WTC11 (cell line): ENCODE data around the gene PTPRG.

Experiments
- ELF4 ChIP-seq: sonication (generic); formaldehyde crosslinking; IDR thresholded peaks from 2 replicates; pipeline ENCODE4 v1.8.1; 2022; ENCODE audit warnings: low read depth, mild to moderate bottlenecking, moderate library complexity, missing genetic modification reagents
- KAT7 ChIP-seq: sonication (generic); formaldehyde crosslinking; IDR thresholded peaks from 2 replicates; pipeline ENCODE4 v1.8.1; 2023; ENCODE audit warnings: missing genetic modification reagents, mild to moderate bottlenecking, borderline replicate concordance
- MYBL2 ChIP-seq: sonication (generic); formaldehyde crosslinking; IDR thresholded peaks from 2 replicates; pipeline ENCODE4 v1.8.1; 2023; ENCODE audit warnings: mild to moderate bottlenecking, moderate library complexity, missing genetic modification reagents
- NFYB ChIP-seq: sonication (generic); formaldehyde crosslinking; conservative IDR thresholded peaks from 2 replicates; pipeline ENCODE4 v1.8.0; 2022; ENCODE audit warnings: low read depth, missing genetic modification reagents
- OVOL2 ChIP-seq: fragments of 250-450 bp; sonication (Bioruptor Pico); IDR thresholded peaks from 2 replicates; pipeline ENCODE4 v1.9.0; 2021; ENCODE audit warnings: mild to moderate bottlenecking, borderline replicate concordance
- TEAD1 ChIP-seq: sonication (generic); formaldehyde crosslinking; IDR thresholded peaks from 2 replicates; pipeline ENCODE4 v1.8.0; 2022; ENCODE audit warnings: mild to moderate bottlenecking, missing genetic modification reagents
- TF ChIP-seq, protein P1 (sequence below): sonication (generic); formaldehyde crosslinking; IDR thresholded peaks from 2 replicates; pipeline ENCODE4 v1.8.1; 2022; ENCODE audit warnings: low read depth, missing genetic modification reagents, borderline replicate concordance
- TF ChIP-seq, protein P2 (sequence below): sonication (generic); formaldehyde crosslinking; IDR thresholded peaks from 2 replicates; pipeline ENCODE4 v1.8.1; 2023; ENCODE audit warnings: mild to moderate bottlenecking, missing genetic modification reagents, moderate library complexity
- TF ChIP-seq, protein P3 (sequence below): fragments of 200-600 bp; IDR thresholded peaks from 2 replicates; pipeline ENCODE4 v1.8.0; 2022; ENCODE audit warnings: antibody characterized with exemption
- TF ChIP-seq, protein P4 (sequence below): sonication (generic); formaldehyde crosslinking; IDR thresholded peaks from 2 replicates; pipeline ENCODE4 v1.8.0; 2022; ENCODE audit warnings: mild to moderate bottlenecking, missing genetic modification reagents

DNA sequence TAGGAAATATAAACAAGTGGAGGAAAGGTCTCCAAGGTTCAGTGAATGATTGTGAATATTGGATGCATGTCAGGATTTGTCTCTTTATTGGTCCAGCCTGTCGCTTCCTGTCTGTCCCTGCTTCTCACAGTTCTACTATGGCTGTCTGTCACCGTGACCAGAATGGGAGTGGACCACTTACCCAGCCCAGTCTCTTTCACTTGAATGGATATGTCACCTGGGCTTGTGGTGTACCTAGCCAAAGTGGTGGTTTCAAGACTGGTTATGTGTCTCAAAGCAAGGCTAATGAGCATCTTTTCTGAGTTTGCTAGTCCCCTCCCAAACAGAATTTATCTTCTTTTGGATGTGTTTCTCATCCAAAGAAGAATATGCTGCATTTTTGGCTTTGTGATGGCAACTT lies 231.7 kb downstream of the PTPRG start:
- TF ChIP-seq, protein P1, sequence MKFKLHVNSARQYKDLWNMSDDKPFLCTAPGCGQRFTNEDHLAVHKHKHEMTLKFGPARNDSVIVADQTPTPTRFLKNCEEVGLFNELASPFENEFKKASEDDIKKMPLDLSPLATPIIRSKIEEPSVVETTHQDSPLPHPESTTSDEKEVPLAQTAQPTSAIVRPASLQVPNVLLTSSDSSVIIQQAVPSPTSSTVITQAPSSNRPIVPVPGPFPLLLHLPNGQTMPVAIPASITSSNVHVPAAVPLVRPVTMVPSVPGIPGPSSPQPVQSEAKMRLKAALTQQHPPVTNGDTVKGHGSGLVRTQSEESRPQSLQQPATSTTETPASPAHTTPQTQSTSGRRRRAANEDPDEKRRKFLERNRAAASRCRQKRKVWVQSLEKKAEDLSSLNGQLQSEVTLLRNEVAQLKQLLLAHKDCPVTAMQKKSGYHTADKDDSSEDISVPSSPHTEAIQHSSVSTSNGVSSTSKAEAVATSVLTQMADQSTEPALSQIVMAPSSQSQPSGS = no peak
- TF ChIP-seq, protein P2, sequence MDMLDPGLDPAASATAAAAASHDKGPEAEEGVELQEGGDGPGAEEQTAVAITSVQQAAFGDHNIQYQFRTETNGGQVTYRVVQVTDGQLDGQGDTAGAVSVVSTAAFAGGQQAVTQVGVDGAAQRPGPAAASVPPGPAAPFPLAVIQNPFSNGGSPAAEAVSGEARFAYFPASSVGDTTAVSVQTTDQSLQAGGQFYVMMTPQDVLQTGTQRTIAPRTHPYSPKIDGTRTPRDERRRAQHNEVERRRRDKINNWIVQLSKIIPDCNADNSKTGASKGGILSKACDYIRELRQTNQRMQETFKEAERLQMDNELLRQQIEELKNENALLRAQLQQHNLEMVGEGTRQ = no peak
- no peak for TF ChIP-seq KAT7 (CRISPR knock-in tag)
- TF ChIP-seq MYBL2 = no peak
- TF ChIP-seq, protein P3, sequence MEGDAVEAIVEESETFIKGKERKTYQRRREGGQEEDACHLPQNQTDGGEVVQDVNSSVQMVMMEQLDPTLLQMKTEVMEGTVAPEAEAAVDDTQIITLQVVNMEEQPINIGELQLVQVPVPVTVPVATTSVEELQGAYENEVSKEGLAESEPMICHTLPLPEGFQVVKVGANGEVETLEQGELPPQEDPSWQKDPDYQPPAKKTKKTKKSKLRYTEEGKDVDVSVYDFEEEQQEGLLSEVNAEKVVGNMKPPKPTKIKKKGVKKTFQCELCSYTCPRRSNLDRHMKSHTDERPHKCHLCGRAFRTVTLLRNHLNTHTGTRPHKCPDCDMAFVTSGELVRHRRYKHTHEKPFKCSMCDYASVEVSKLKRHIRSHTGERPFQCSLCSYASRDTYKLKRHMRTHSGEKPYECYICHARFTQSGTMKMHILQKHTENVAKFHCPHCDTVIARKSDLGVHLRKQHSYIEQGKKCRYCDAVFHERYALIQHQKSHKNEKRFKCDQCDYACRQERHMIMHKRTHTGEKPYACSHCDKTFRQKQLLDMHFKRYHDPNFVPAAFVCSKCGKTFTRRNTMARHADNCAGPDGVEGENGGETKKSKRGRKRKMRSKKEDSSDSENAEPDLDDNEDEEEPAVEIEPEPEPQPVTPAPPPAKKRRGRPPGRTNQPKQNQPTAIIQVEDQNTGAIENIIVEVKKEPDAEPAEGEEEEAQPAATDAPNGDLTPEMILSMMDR = no peak
- no peak for TF ChIP-seq OVOL2 (CRISPR knock-in tag)
- no peak for TF ChIP-seq TEAD1 (CRISPR knock-in tag)
- TF ChIP-seq NFYB = no peak
- no peak for TF ChIP-seq ELF4 (CRISPR knock-in tag)
- TF ChIP-seq, protein P4, sequence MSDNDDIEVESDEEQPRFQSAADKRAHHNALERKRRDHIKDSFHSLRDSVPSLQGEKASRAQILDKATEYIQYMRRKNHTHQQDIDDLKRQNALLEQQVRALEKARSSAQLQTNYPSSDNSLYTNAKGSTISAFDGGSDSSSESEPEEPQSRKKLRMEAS (CRISPR knock-in tag) = no peak
